OCI-LY3 (cell line): ENCODE measurements around the gene SEMA3C.

Experiments used
- CTCF ChIP-seq: fragments of 200-600, 300-600 bp; sonication (generic); IDR thresholded peaks from 2 replicates; pipeline ENCODE4 v1.5.1; 2014; ENCODE audit warnings: antibody characterized with exemption, low read length, low read depth
- EZH2phosphoT487 ChIP-seq: fragments of 200-600 bp; shearing (Covaris generic); IDR thresholded peaks from 2 replicates; pipeline ENCODE4 v1.6.1; 2018; ENCODE audit warnings: antibody characterized with exemption, mixed run types, low read depth

- TF ChIP-seq CTCF (no peak), EZH2phosphoT487 (no peak)
These were observed 18.5 kb upstream of the SEMA3C start for GRCh38 chr7:80937336-80937735.
